Smooth muscle cell (in vitro differentiated cells): ENCODE results near the gene BRF1. TPM values are rescaled to one million over a fixed set of nuclear protein-coding genes. Genes with fewer than 3 reads are reported as not detected.

Experiments used
- DNase-seq: peaks from one replicate; lab custom pipeline; 2025; ENCODE audit not compliant: unreplicated experiment; lab: John Stamatoyannopoulos, UW
- H2AFZ ChIP-seq: fragments of 200-600 bp; sonication (generic); 2 replicates; pipeline ENCODE4 v1.6.0; 2016; ENCODE audit warnings: antibody characterized with exemption, low read depth, mild to moderate bottlenecking
- H3F3A ChIP-seq: fragments of 200-600 bp; sonication (generic); 2 replicates; pipeline ENCODE4 v1.6.0; 2017; ENCODE audit warnings: antibody characterized with exemption, low read depth
- H3K27ac ChIP-seq: fragments of 200-600 bp; sonication (generic); 2 replicates; pipeline ENCODE4 v1.5.1; 2016; ENCODE audit warnings: low read depth, mild to moderate bottlenecking
- H3K27me3 ChIP-seq: fragments of 200-600 bp; sonication (generic); 2 replicates; pipeline ENCODE4 v1.6.1; 2016; ENCODE audit warnings: low read depth, mild to moderate bottlenecking
- H3K36me3 ChIP-seq: fragments of 200-600 bp; sonication (generic); 2 replicates; pipeline ENCODE4 v1.5.1; 2016; ENCODE audit warnings: low read depth
- H3K4me1 ChIP-seq: fragments of 200-600 bp; sonication (generic); 2 replicates; pipeline ENCODE4 v1.5.1; 2016; ENCODE audit warnings: low read depth
- H3K4me2 ChIP-seq: fragments of 200-600 bp; sonication (generic); 2 replicates; pipeline ENCODE4 v1.6.0; 2016; ENCODE audit warnings: mild to moderate bottlenecking
- H3K4me3 ChIP-seq: fragments of 200-600 bp; sonication (generic); 2 replicates; pipeline ENCODE4 v1.5.1; 2016; ENCODE audit warnings: mild to moderate bottlenecking
- H3K79me2 ChIP-seq: fragments of 200-600 bp; sonication (generic); 2 replicates; pipeline ENCODE4 v1.6.0; 2016; ENCODE audit warnings: low read depth, mild to moderate bottlenecking
- H3K9ac ChIP-seq: fragments of 200-600 bp; sonication (generic); 2 replicates; pipeline ENCODE4 v1.6.0; 2016; ENCODE audit warnings: low read depth
- H3K9me3 ChIP-seq: fragments of 200-600 bp; sonication (generic); replicated peaks from 2 replicates; pipeline ENCODE4 v1.5.1; 2016; ENCODE audit warnings: low read depth
- H4K20me1 ChIP-seq: fragments of 200-600 bp; sonication (generic); 2 replicates; pipeline ENCODE4 v1.6.0; 2016; ENCODE audit warnings: low read depth
- WGBS: methylation state at CpG from one replicate; pipeline ENCODE4 v1.1.7; 2016; ENCODE audit warnings: low lambda C conversion rate; 5-methylcytosine and 5-hydroxymethylcytosine counted together
- polyA plus RNA-seq: library from polyadenylated mRNA; unstranded; fragments of >200 nt; fragmentation: Nextera tagmentation; extraction: Ambion mirVana; gene quantifications from 2 replicates; pipeline ENCODE4 v1.2.1, GENCODE V29; 2016
- total RNA-seq: library from RNA; depleted of rRNA; stranded (reverse); fragments of >200 nt; gene quantifications from 2 replicates; pipeline ENCODE4 v1.2.3, GENCODE V29; 2014
- TF ChIP-seq, protein P1 (sequence below): fragments of 200-600 bp; sonication (generic); IDR thresholded peaks from 2 replicates; pipeline ENCODE4 v1.5.1; 2017; ENCODE audit warnings: borderline replicate concordance, mild to moderate bottlenecking, antibody characterized with exemption; ENCODE audit not compliant: insufficient read depth, poor library complexity, severe bottlenecking

The BRF1 gene
- total and polyA plus RNA-seq, 2 experiments from 2014 or later: 12.5 to 15.9 TPM

DNA sequence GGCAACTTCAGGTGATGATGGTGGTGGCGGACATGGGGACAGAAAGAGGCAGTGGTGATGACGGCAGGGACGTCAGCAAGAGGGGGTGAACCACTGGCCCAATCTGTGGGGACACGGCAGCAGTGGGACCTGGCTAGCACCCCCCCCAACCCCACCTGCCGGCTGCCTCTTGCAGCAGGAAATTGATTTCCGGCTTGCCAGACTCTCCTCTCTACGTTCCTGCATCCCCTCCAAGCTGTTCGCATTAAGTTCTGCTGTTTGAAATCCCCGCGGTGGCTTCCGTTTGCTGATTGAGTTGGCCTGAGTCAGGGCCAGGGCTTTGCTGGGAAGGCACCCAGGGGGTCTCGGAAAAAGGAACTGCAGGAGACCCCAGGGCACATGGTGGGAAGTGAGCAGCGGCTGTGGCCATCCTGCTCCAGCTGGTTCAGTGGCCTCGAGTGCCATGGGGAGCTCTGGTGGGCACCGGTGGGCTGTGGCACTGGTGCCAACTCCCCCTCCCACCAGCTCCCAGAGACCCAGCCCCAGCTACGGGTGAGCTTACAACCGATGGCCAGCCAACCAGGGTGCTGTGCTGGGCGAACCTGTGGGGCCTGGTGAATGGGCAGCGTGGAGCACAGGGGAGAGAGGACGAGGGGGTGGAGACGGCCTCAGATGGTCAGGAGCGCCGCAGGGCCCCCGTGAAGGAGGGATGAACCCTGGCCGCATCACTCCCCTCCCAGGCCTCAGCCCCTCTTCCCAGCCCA, 105.1 kb downstream of the BRF1 start:
- TF ChIP-seq, protein P1, sequence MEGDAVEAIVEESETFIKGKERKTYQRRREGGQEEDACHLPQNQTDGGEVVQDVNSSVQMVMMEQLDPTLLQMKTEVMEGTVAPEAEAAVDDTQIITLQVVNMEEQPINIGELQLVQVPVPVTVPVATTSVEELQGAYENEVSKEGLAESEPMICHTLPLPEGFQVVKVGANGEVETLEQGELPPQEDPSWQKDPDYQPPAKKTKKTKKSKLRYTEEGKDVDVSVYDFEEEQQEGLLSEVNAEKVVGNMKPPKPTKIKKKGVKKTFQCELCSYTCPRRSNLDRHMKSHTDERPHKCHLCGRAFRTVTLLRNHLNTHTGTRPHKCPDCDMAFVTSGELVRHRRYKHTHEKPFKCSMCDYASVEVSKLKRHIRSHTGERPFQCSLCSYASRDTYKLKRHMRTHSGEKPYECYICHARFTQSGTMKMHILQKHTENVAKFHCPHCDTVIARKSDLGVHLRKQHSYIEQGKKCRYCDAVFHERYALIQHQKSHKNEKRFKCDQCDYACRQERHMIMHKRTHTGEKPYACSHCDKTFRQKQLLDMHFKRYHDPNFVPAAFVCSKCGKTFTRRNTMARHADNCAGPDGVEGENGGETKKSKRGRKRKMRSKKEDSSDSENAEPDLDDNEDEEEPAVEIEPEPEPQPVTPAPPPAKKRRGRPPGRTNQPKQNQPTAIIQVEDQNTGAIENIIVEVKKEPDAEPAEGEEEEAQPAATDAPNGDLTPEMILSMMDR: no peak
- Histone ChIP-seq H4K20me1 (no peaks in the 10 kb centered on the region), H3K4me1 (peaks cover 14% of the 10 kb centered on the region), H3K4me2 (peak overlapping the region; percentile 75), H3K79me2 (no peaks in the 10 kb centered on the region), H3F3A (no peaks in the 10 kb centered on the region), H3K4me3 (no peak overlapping the region), H3K27me3 (peaks cover 38% of the 10 kb centered on the region), H3K36me3 (no peaks in the 10 kb centered on the region), H3K9ac (no peak overlapping the region), H3K27ac (no peak overlapping the region), H3K9me3 (no peaks in the 10 kb centered on the region), H2AFZ (no peak overlapping the region)
- 52% methylated on average over 24 of the region's 25 CpGs for WGBS
- no peak for DNase-seq

DNA sequence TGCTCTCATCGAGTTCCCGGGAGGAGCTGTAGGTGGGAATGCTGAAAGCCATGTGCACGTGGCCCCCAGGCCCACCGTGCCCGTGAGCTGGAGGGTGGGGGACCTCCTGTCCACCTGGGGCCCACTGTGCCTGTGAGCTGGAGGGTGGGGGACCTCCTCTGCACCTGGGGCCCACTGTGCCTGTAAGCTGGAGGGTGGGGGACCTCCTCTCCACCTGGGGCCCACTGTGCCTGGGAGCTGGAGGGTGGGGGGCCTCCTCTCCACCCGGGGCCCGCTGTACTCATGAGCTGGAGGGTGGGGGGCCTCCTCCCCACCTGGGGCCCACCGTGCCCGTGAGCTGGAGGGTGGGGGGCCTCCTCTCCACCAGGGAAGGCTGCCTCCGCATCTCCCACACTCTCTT, 105.8 kb downstream of the BRF1 start:
- no peak overlapping the region for H3K4me2 ChIP-seq
- peaks cover 14% of the 10 kb centered on the region for H3K4me1 ChIP-seq
- H3K27me3 ChIP-seq: peaks cover 38% of the 10 kb centered on the region
- no peaks in the 10 kb centered on the region for H3K9me3 ChIP-seq
- H3K9ac ChIP-seq: no peak overlapping the region
- TF ChIP-seq, protein P1: no peak
- no peak overlapping the region for H2AFZ ChIP-seq
- H3K4me3 ChIP-seq: no peak overlapping the region
- H3F3A ChIP-seq: no peaks in the 10 kb centered on the region
- no peaks in the 10 kb centered on the region for H4K20me1 ChIP-seq
- no peaks in the 10 kb centered on the region for H3K36me3 ChIP-seq
- no peaks in the 10 kb centered on the region for H3K79me2 ChIP-seq
- 89% methylated on average over 8 of the region's 10 CpGs for WGBS
- H3K27ac ChIP-seq: no peak overlapping the region
- DNase-seq: no peak

DNA sequence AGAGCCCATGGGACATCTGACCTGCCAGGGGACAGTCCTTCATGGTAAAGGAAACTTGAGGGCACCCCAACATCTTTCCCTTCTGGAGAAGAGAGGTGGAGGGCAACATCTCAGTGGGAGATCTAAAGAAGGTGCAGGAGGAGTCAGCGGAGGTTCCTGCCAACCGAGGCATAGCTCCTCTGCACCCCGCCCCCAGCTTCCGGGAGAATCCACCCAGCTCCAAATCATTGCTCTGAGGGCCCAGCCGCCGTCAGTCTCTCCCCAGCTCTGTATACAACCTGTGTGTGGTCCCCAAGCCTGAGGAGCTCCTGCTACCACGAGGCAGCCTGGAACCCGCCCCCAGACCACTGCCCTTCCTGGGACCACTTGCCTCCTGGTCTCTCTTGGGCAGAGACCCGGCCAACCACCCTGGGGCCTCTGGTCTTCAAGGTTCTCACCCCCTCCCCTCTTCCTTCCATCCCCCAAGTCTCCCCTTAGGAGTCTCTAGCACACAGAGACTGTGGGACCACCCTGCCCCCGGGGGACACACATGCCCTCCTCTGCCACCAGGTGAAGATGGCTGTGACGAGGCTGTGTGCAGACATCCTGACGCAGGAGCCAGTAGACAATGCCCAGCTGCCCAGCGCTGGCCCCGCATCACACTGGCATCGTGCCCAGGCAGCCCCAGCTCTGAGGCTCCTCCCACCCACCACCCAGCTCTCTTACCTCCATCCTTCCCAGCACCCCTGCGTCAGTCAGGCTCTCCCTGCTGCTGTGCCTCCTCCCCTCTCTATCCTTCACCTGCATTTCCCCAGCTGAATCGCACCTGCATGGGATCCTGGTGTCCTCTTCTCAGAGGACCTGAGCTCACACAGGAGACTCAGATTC, 106.7 kb downstream of the BRF1 start:
- DNase-seq: no peak
- 81% methylated on average over 17 of the region's 17 CpGs for WGBS
- H3K36me3 ChIP-seq: no peaks in the 10 kb centered on the region
- H2AFZ ChIP-seq: no peak overlapping the region
- H4K20me1 ChIP-seq: no peaks in the 10 kb centered on the region
- no peaks in the 10 kb centered on the region for H3F3A ChIP-seq
- H3K4me3 ChIP-seq: no peak overlapping the region
- peaks cover 14% of the 10 kb centered on the region for H3K4me1 ChIP-seq
- no peak overlapping the region for H3K4me2 ChIP-seq
- no peaks in the 10 kb centered on the region for H3K79me2 ChIP-seq
- peaks cover 38% of the 10 kb centered on the region for H3K27me3 ChIP-seq
- no peaks in the 10 kb centered on the region for H3K9me3 ChIP-seq
- H3K9ac ChIP-seq: no peak overlapping the region
- H3K27ac ChIP-seq: no peak overlapping the region
- TF ChIP-seq, protein P1: no peak
